KMS-11 (cell line): ENCODE data around the gene MMAB.

Experiments used
- H2AFZ ChIP-seq: fragments of 200-600 bp; sonication (generic); 2 replicates; pipeline ENCODE4 v1.6.1; 2016; ENCODE audit warnings: antibody characterized with exemption, mixed run types, low read depth
- H3K27ac ChIP-seq: fragments of 200-600 bp; sonication (generic); 2 replicates; pipeline ENCODE4 v1.6.1; 2016; ENCODE audit warnings: mild to moderate bottlenecking, mixed run types
- H3K27me3 ChIP-seq: fragments of 200-600 bp; sonication (generic); 2 replicates; pipeline ENCODE4 v1.6.1; 2017; ENCODE audit warnings: mild to moderate bottlenecking, low read depth, mixed run types, moderate library complexity; ENCODE audit not compliant: insufficient read depth
- H3K36me3 ChIP-seq: fragments of 200-600 bp; sonication (generic); 2 replicates; pipeline ENCODE4 v1.6.1; 2017; ENCODE audit warnings: mild to moderate bottlenecking, mixed run types; ENCODE audit not compliant: insufficient read depth
- H3K4me1 ChIP-seq: fragments of 200-600 bp; sonication (generic); 2 replicates; pipeline ENCODE4 v1.6.1; 2016; ENCODE audit warnings: mild to moderate bottlenecking, low read depth, mixed run types; ENCODE audit not compliant: poor library complexity, severe bottlenecking
- H3K4me2 ChIP-seq: fragments of 200-600 bp; sonication (generic); 2 replicates; pipeline ENCODE4 v1.7.0; 2016; ENCODE audit warnings: mild to moderate bottlenecking, mixed run types
- H3K4me3 ChIP-seq: fragments of 200-600 bp; sonication (generic); IDR thresholded peaks from 2 replicates; pipeline ENCODE4 v1.6.1; 2017; ENCODE audit warnings: low read depth, low read length, mixed read lengths; ENCODE audit not compliant: insufficient read depth
- H3K79me2 ChIP-seq: fragments of 200-600 bp; sonication (generic); 2 replicates; pipeline ENCODE4 v1.6.1; 2016; ENCODE audit warnings: low read depth, mixed run types; ENCODE audit not compliant: insufficient read depth
- H3K9ac ChIP-seq: fragments of 200-600 bp; sonication (generic); 2 replicates; pipeline ENCODE4 v1.6.1; 2016; ENCODE audit warnings: mild to moderate bottlenecking, mixed run types
- H4K20me1 ChIP-seq: fragments of 200-600 bp; sonication (generic); 2 replicates; pipeline ENCODE4 v1.6.1; 2016; ENCODE audit warnings: mild to moderate bottlenecking, mixed run types; ENCODE audit not compliant: insufficient read depth
- TF ChIP-seq, protein P1 (sequence below): fragments of 200-600 bp; sonication (generic); conservative IDR thresholded peaks from 2 replicates; pipeline ENCODE4 v1.6.1; 2017; ENCODE audit warnings: low read depth, mild to moderate bottlenecking, antibody characterized with exemption, low read length, moderate library complexity, mixed read lengths

MMAB gene

DNA sequence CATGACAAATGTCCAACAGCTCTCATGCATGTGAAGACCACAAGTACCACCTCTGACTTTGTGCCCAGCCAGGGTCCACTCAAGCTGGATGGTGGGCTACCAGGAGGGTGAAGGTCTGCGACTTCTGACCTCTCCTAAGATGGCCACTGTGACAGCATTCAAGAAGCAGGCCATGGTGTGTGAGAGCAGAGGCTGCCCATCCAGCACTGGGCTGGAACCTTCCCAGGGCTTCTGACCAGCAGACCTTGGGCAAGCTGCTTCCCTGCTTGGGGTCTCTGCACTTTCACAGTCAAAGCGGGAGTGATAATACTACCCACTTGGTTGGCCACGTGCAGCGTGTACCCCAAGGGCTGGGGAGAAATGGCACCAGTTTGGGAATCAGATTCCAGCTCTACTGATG is 10.4 kb downstream of the MMAB start:
- Histone ChIP-seq H3K79me2 (no peaks in the 10 kb centered on the region), H3K4me1 (no peaks in the 10 kb centered on the region), H3K4me2 (no peak overlapping the region), H4K20me1 (no peaks in the 10 kb centered on the region), H3K4me3 (no peak overlapping the region), H3K9ac (no peak overlapping the region), H2AFZ (no peak overlapping the region), H3K27me3 (no peaks in the 10 kb centered on the region), H3K36me3 (no peaks in the 10 kb centered on the region), H3K27ac (no peak overlapping the region)
- TF ChIP-seq, protein P1, sequence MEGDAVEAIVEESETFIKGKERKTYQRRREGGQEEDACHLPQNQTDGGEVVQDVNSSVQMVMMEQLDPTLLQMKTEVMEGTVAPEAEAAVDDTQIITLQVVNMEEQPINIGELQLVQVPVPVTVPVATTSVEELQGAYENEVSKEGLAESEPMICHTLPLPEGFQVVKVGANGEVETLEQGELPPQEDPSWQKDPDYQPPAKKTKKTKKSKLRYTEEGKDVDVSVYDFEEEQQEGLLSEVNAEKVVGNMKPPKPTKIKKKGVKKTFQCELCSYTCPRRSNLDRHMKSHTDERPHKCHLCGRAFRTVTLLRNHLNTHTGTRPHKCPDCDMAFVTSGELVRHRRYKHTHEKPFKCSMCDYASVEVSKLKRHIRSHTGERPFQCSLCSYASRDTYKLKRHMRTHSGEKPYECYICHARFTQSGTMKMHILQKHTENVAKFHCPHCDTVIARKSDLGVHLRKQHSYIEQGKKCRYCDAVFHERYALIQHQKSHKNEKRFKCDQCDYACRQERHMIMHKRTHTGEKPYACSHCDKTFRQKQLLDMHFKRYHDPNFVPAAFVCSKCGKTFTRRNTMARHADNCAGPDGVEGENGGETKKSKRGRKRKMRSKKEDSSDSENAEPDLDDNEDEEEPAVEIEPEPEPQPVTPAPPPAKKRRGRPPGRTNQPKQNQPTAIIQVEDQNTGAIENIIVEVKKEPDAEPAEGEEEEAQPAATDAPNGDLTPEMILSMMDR, result no peak

DNA sequence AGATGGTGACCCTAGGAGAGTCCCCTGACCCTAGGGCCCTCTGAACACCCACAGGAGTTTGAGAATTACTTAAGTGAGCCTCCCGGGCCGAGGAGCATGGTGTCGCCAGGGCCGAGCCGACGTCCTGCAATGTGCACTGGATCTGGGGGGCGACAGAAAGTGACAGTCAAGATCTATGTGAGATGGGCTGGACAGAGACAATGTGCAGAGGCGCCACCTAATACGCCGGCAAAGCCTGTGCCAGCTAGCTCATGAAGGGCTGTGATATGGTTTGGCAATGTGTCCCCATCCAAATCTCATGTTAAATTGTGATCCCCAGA is 11.6 kb downstream of the MMAB start:
- Histone ChIP-seq H3K27ac (no peak overlapping the region), H3K4me2 (no peak overlapping the region), H3K9ac (no peak overlapping the region), H3K27me3 (no peaks in the 10 kb centered on the region), H3K79me2 (no peaks in the 10 kb centered on the region), H3K4me1 (no peaks in the 10 kb centered on the region), H3K4me3 (no peak overlapping the region), H3K36me3 (no peaks in the 10 kb centered on the region), H4K20me1 (no peaks in the 10 kb centered on the region), H2AFZ (no peak overlapping the region)
- TF ChIP-seq, protein P1, result no peak

DNA sequence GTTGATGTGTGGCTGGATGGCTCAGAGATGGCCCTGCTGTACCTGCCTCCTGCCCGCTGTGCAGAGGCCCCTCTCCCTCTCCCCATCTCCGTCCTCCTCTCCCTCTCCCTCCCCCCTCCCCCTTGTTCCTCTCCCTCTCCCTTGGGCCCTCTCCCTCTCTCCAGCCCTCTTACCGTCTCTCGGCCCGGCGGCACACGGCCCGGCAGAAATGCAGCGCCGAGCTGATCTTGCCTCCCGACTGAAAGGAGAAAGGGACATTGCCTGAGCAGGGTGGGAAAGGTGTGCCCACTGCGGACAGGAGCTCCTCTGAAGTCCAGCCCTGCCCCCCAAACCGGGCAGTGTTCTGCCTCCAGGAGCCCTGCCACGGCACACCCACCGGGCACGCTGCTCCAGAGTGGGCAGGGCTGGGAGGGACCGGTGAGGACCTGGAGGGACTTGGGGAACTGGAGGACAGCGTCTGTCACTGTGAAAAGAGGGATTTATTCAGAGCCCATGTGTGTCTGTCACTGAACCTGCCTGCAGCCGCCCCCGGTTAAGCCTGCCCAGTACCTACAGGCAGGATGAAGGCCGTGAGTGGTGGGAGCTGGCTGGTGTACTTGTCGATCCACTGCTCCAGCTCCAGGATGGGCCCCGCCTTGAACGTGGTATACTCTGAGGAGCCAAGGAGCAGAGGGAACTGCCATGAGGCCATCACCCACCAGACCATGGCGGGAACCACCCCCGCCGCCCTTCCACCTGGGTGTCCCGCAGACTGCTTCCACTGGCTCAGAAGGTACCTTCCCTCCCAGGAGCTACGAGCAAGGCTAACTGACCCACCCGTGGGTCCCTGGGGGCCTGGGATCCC is 12.2 kb downstream of the MMAB start:
- Histone ChIP-seq H2AFZ (no peak overlapping the region), H3K9ac (no peak overlapping the region), H3K36me3 (no peaks in the 10 kb centered on the region), H3K4me2 (no peak overlapping the region), H3K4me3 (no peak overlapping the region), H3K27me3 (no peaks in the 10 kb centered on the region), H3K79me2 (no peaks in the 10 kb centered on the region), H3K27ac (no peak overlapping the region), H3K4me1 (no peaks in the 10 kb centered on the region), H4K20me1 (no peaks in the 10 kb centered on the region)
- TF ChIP-seq, protein P1, result no peak

DNA sequence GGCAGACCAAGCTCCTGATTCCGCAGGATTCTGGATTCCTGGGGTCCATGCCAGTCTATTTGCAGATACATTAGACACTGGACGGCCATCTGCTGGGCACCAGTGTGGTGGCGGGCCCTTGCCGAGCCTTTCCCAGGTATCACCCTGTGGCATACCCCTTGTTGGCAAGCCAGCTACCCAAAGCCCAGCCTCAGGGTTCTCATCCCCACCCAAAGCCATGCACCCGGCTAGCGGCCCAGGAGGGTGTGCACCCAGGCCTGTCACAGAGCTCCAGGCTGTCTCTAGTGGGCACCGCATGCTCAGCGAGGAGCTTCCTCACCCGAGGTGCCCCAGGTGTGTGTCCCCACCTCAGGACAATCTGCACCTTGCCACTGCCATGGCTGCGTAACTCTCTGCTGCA is 13.7 kb downstream of the MMAB start:
- Histone ChIP-seq H4K20me1 (no peaks in the 10 kb centered on the region), H3K27ac (no peak overlapping the region), H3K9ac (no peak overlapping the region), H3K27me3 (no peaks in the 10 kb centered on the region), H3K79me2 (no peaks in the 10 kb centered on the region), H3K4me1 (no peaks in the 10 kb centered on the region), H3K4me2 (no peak overlapping the region), H3K36me3 (no peaks in the 10 kb centered on the region), H3K4me3 (no peak overlapping the region), H2AFZ (no peak overlapping the region)
- TF ChIP-seq, protein P1, result no peak
